DMS114 treated with DMSO at 0.1 percent for 48 hours (cell line): ENCODE results near the gene MYO5A.

Experiments used
- DNase-seq: peaks from one replicate; lab custom pipeline; 2025; ENCODE audit not compliant: unreplicated experiment; lab: John Stamatoyannopoulos, UW

MYO5A gene

GRCh38 chr15:52337198-52337853 lies 191.4 kb downstream of the MYO5A start:
- DNase-seq, result no peak

GRCh38 chr15:52336529-52336928 lies 192.2 kb downstream of the MYO5A start:
- DNase-seq, result no peak

GRCh38 chr15:52334491-52335160 lies 194.1 kb downstream of the MYO5A start:
- DNase-seq, result no peak

GRCh38 chr15:52331490-52332240 lies 197.0 kb downstream of the MYO5A start:
- no peak for DNase-seq

- no peak for DNase-seq
Measured at GRCh38 chr15:52329987-52330386, 198.7 kb downstream of the MYO5A start.

- DNase-seq, result no peak
Measured at GRCh38 chr15:52329150-52329549, 199.5 kb downstream of the MYO5A start.

GRCh38 chr15:52328680-52329079 lies 200.0 kb downstream of the MYO5A start:
- DNase-seq, result no peak

- DNase-seq, result no peak
Measured at GRCh38 chr15:52326756-52327155, 201.9 kb downstream of the MYO5A start.

- no peak for DNase-seq
Measured at GRCh38 chr15:52324109-52324508, 204.6 kb downstream of the MYO5A start.

GRCh38 chr15:52318729-52319500 lies 209.8 kb downstream of the MYO5A start:
- DNase-seq, result no peak

- no peak for DNase-seq
Measured at GRCh38 chr15:52317688-52318087, 211.0 kb downstream of the MYO5A start.

- DNase-seq, result no peak
Measured at GRCh38 chr15:52317022-52317421, 211.7 kb downstream of the MYO5A start.

- DNase-seq, result no peak
Measured at GRCh38 chr15:52309154-52309548, 219.5 kb downstream of the MYO5A start.

- DNase-seq, result no peak
Measured at GRCh38 chr15:52308446-52309153, 220.1 kb downstream of the MYO5A start.

- no peak for DNase-seq
Measured at GRCh38 chr15:52307847-52308246, 220.8 kb downstream of the MYO5A start.

GRCh38 chr15:52306270-52306669 lies 222.4 kb downstream of the MYO5A start:
- no peak for DNase-seq

- DNase-seq, result no peak
Measured at GRCh38 chr15:52303093-52303772, 225.4 kb downstream of the MYO5A start.

GRCh38 chr15:52301265-52301847 lies 227.3 kb downstream of the MYO5A start:
- DNase-seq, result no peak

- DNase-seq, result peak; percentile 15
Measured at GRCh38 chr15:52295421-52296001, 233.2 kb downstream of the MYO5A start, which contains the start of gene MYO5C. TSS of gene MYO5C (minus strand) at chr15:52295804. CDS start at chr15:52295636, 168 bp downstream.
